ENCODE measurements around the gene MAPKAPK3.

Gene MAPKAPK3

DNA sequence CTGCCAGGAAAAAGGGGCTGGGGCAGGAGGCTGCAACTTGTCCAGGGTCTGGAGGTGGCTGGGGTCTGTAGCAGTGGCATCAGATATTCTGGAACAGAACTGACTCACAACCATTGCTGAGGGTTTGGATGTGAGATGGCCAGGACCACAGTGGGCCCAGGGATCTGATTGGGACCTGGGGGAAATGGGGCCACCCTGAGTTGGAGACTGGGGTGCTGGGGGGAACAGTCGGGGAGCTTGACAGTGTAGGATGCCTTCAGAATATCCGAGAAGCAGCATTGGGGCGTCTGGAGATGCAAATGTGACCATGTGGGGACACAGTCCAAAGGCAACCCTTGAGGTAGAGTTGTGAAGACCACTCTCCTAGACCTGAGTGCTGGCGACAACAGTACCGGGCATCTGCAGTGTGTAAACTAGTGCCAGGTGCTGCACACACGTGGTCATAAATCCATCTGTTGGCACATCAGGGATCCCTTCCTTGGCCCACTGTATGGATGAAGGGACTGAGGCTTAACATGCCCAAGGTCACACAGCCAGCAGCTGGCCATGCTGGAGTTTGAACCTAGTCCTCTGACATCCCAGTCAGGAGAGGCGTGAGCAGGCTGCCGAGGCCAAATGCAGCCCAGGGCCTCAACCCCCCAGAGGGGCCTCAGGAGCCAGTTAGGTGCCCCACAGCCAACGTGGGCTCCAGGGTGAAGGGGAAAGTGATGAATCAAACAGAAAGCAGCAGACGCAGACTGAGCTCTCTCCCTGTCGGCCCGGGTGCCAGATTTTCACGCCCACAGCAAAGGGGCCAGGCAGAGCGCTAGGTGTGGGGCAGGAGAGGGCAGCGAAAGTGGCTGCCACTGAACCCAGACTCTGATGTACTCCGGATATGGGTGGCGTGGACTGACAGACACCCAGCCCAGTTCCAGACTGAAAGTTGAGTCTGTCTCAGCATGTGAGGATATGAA lies 28.9 kb upstream of the MAPKAPK3 start:
- peak; percentile 94 for DNase-seq

DNA sequence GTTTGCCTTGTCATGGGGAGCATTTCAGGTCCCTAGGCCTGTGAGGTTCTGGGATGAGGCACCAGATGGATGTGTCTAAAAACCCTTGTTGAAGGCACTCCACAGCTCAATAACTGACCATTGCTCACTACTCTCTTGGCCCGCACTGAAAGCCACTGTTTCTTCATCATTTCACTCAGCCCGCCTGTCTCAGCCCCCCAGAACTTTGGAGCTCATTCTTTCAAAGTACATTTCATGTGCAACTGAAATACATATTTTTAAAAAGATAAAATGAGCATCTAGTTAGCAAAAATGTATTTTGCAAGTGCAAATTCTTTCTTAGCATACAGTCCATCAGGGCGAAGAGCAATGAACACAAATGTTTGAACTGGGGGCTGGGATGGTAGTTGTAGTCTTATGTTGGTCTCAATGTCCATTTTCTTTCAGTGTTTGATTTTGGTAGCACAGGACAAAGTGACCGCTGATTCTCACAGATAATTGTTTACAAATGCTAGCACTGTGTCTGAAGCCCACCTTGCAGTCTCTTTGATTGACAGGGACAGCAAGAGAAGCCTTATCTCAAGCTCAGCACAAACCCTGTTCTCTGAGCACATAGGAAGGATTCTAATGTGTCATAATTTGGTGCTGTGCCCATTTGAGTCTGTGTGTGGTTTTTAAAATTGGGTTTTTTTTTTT lies 28.1 kb upstream of the MAPKAPK3 start:
- no peak for DNase-seq

DNA sequence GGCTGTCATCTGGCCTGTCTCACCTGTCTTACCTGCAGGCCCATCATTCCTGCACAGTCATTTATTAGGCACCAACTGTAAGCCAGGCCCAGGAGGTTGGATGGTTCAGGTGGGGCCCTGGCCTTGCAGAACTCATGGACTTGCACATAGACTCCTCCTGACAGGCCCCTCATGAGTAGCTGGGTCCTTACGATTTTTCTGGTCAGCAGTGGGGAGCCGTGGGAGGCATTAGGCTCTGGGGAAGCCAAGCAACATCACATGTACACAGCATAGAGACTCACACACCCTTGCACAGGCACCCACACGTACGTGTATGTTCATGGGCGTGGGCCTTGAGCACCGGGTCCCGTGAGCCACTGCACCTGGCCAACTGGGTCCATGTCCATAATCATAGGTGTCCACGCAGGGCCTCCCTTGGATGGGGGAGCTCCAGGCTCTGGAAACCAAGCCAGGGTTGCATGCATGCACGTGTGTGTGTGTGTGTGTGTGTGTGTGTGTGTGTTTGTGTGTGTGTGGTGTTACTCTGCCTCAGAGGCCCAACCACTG lies 25.7 kb upstream of the MAPKAPK3 start:
- DNase-seq, result peak; percentile 61

DNA sequence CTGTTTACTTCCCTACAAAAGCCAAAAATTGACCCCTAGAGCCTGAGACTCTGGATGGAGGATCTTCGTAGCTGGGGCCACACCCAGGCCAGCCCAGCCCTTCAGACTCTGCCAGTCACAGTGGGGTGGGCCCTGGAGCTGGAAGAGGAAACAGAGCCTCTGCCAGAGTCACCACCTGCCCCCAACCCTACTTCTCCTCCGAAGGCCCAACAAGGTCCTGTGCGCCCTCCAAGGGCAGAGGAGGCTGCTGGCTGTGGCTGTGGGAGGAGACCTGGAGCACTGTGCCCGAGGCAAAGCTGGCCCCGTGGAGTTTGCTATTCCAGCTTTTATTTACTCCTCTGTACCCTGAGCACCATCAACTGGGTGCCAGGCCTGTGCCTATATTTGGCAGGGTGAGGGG lies 24.4 kb upstream of the MAPKAPK3 start:
- no peak for DNase-seq

DNA sequence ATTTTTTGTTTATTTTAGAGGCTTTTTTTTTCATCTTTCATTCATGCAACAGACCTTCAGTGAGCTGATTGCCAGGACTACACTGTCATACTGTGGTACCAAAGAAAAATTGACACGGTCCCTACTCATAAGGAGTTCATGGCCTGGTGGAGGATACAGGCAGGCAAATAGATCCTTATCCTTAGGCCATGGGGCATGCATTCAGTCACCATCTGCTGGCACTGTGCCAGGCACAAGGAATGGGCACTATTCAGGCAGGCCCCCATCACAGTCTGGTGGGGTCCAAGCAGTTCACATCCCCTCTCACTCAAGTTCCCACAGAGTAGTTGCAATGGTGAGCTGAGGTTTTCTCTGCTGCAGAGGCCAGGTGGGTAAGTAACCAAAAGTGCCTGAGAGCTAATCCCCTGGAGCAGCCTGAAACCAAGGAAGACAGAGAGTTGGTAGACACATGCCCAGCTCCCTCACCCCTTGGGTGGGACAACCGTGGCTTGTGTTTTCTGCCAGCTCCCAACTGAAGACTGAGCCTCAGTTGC lies 22.6 kb upstream of the MAPKAPK3 start:
- DNase-seq, result no peak

DNA sequence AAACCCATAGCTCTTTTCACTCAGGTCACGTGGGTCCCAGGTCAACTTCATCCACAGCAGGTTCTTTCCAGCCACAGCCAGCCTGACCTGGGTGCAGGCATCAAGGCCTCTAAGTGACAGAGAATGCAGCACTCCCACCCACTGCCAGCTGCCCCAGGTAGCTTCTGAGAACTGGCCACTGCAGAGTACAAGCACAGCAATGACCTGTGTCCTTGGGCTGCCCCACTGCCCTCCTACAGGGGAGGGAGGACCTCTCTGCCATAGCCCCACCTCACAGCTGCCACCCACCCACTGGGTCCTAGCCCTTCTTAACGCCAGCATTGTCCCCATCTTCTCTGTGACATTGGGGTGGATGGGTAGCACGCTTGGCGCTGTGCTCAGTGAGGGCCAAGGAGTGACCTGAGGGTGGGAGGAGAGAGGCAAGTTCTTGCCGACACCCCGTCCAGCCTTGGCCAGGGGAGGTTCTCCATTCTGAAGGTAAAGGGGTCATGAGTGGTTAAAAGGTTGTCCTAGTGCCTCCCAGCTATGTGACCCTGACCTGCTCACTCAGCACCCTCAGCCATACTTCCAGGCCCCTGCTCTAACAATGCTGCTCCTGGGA lies 17.7 kb upstream of the MAPKAPK3 start:
- DNase-seq, result no peak

DNA sequence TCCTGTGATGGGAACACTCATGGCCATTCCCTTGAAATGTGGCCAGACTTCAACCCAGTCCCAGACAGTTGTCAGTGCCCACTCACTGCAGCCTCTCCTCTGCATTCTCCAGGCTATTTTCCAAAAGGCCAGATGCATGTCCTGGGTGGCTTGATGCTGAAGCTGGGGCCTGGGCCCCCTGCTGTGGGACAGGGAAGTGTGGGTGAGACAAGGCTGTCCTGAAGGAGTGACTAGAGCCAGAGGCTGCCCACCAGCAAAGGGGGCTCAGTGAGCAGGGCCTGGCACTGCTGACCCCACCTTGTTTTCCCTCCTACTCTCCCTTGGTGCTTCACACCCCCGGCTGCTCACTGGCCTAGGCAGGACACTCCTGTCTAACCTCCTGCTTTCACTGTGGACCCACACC lies 17.2 kb upstream of the MAPKAPK3 start:
- no peak for DNase-seq

DNA sequence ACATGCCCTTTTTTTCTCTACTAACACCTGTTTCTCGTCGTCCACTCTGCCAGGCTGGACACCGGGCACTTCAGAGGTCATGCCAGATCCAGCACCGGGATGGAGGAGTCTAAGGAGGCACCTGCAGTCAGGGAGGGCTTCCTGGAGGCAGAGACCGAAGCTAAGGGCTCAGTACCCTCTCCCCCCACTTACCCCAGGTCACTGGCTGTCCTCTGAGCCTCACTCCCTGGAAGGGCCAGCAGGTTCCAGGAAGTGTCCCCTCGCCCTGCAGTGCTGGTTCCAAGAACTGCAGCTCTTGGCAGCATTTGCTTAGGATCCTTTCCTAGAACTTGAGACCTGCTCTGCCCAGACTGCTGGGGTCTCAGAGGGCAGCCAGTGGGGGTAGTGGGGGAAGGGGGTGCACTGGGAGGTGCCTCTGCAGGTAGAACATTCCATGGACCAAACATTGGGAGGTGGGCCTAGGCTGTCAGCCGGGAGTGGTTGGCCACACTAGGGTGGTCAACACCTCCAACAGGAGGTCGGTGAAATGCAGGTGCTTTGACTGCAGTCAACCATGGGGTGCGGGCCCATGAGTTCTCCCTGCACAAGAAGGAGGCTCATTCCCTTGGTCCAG lies 16.7 kb upstream of the MAPKAPK3 start:
- DNase-seq, result no peak

DNA sequence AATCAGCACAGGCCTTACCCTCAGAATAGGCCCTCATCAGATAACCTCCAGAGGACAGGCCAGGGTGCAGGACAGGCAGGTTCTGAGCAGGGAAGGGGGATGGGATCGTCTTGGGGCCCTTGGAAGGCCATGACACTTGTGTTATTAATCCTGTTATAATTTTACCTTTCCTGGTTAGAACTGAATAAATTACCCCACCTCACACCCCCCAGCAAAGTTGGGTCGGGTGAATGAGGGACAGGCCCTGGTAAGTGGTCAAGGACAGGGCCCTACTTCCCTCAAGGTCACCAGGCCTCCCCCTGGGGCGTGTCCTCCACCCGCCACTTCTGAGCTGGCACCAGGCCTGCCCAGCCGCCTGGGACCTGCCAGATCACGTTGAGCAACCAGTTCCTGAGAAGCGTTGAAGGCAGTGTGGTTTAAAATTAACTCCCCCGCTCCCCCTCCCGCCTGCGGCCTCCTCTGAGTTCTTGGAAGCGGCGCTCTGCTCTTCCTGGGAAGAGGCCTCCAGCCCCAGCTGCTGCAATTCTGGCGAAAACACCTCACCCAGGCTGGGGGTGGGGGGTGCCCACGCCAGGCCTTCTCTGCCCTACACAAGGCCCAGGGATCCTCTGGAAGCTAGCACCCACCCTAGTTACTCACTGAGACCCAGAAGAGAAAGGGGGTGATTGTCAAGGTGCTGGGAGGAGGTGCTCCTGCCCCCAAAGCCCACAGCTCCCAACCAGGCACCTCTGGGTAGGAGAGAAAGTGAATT lies 15.9 kb upstream of the MAPKAPK3 start:
- peak; percentile 97 for DNase-seq

DNA sequence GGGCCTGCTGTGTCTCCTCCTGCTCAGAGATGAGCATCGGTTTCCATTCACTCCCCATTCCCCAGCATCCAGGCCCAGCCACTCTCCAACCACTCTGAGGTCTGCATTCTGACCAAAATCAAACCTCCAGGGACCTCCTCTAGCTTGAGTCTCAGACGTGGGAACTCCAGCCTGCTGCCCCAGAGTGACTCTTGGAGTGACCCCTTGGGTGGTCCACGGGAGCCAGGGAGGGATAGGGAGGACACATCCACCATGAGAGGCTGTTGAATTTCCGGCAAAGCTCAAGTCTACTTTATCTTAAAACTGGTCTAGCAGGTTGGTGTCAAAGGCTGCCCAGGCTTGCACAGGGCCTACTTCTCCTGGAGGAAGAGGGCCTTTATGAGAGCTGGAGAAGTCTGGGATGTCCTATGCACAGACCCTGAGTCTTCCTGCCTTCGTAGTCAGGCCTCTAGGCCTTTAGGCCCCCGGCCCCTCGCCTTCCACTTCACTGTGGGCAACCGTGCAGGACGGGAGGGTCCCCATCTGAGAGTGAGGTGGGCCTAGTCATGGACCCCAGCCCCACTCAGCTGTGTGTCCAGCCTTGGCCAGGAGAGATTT lies 14.3 kb upstream of the MAPKAPK3 start:
- no peak for DNase-seq

DNA sequence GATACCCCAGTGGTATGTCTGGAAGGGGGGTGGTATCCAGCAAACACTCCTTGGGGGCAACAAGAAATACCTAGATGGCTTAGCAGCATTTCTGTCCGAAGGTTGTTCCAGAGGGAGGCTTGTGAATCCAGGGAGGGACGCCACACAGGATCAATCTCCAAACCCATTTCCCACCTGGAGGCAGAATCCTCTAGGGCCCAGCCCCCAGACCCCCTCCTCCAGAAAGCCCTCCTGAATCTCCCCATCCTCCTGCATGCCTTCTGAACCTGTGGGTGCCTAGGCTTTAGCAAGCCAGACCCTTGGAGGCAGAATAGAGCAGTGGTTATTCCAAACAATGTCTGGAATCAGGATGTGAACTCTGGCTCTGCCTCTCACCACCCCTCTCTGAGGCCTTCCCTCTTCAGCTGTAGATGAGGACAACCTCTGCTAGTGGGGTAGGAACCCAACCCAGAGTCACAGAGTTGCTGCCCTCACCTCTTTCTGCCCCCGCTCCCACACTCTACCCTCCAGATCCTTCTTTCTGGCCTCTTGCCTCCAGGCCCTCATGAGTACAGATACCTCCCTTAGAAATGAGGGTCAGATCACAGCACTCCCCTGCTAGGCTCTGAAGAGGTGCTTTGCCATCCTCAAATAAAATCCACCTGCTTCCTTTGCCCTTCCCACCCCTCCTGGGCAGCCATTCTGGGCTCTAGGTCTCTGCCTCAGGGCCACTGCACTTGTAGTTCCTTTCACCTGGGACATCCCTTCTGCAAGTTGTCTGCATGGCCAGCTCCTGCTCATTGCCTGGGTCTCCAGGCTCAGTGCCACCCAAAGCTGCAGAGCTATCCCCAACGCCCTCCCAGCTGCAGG lies 13.5 kb upstream of the MAPKAPK3 start:
- DNase-seq, result no peak

DNA sequence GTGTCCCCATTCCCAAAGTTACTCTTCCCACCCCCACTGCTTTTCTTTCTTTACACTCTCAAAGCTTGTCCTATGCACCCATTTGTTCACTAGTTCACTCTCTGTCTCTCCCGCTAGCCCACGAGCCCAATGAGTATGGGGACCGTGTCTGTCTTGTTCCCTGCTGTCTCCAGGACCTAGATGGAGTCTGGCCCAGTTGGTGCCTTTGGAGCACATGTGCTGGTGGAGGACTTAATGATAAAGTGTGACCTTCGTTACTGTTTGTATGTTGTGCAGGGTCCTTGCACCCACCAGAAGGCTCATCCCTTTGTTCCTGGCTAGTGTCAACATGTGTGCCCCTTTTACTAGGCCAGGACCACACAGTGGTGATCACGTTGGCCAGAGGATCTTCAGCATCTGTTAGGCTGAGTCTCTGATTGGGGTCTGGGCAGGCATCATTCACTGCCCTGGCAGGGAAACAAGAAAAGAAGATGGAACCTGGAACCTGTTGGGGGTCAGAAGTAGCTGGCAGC lies 12.8 kb upstream of the MAPKAPK3 start:
- DNase-seq, result no peak

DNA sequence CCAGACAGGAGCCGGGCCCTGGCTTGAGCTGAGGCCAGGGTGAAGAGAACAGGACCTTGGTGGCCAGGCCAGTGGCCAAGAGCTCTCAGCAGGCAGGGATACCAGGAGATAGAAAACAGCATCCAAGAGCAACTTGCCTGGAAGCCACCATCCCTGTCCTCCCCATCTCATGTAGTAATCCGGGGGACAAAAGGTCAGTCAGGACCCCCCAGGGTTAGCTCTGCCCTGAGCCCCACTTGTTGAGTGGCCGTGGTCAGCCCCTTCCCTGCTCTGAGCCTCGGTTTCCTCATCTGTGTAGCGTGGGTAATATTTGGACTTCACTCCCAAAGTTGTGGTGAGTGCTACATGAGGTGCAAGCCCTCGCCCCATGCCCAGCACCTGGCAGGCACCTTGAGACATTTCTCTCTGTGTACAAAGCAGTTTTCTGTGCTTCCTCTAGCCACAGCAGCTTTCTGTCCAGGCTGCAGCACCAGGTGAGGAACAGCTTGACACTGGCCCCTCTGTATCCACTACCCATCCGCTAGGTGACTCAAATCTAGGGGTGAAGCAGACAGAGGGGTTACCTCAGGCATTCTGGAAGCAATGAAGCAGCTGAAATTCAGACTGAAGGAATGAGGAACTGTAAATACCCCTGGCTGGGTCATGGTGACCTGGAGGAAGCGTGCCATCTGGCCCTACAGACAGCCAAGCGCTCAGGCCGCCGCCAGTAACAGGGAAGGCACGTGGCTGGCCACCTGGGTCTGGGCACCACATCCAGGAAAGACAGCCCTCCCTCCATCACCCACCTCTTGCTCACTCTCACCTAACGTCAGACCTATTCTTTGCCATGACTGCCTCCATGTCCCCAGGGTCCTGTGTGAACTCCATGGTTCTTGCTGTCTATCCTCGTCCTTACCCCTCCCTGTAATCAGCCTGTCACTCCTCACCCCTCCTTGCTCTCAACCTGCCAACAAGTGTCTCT lies 12.0 kb upstream of the MAPKAPK3 start:
- DNase-seq, result no peak

DNA sequence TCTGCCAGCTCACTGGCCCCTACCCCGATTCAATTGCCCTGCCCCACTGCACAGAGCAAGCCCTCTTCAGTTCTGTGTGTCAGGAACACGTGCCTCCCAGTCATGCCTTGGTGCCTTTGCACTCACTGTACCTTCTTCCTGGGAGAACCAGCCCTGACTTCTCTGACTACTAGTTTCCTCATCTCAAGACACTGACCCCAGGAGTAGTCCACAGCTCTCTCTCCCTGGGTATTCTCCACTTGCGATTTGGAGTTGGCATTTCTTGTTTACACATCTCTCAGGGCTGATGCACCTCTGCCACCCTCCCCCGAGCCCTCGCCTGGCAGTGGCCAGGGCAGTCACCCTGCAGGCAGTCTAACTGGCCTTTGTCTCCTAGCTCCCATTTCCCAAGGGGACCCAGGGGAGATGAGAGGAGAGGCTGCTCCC lies 11.0 kb upstream of the MAPKAPK3 start:
- DNase-seq, result no peak

DNA sequence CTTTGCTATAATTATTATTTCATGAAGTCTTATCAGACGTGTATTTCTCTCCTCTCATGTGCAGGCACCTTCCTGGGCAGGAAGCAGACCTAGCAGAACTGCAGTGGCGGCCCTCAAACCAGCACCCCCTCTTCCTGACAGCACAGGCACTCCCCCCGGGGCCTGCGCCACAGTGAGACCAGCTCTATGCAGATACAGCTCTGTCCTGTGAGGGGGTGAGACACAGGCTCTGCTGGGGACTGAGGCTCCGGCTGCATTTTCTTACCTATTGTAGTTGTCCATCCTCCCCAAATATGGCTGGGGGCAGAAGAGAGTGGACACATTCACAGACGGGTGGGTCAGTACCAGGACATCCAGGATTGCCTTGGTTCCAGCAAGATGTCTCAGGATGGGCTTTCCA lies 10.4 kb upstream of the MAPKAPK3 start:
- DNase-seq, result no peak

DNA sequence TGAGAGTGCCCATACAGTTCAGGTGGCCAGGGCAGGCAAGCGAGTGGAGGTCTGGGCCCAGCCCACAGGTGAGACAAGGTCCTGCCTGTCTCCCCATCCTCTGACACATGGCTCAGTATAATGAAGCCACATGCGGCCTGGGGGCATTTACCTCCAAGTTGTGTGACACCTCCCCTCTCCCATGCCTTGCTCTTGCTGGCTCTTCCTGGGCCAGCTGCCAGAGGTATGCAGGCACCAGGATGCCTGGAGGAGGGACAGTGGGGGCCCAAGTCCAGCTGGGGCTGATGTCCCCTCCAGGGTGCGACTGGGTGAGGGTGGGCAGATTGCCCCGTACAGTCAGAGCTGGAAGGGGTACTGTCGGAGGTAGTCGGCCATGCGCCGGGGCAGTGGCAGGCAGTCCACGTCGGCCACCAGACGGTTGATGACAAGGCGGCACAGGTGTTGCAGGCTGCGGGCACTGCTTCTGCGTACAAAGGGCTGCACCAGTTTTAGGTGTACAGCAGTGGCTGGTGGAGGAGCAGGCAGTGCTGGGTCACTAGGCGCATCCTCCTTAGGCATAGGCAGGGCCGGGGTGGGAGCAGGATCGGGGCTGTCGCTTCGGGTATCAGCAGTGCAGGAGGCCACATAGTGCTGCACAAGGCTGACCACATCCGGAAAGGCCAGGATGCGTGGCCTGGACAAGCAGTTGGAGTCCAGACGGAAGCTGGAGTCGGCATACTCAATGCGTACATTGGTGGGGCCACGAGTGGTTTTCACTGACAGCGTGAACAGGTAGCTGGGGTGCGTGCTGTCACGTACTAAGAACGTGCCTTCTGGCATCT lies 9.5 kb upstream of the MAPKAPK3 start:
- DNase-seq, result no peak

DNA sequence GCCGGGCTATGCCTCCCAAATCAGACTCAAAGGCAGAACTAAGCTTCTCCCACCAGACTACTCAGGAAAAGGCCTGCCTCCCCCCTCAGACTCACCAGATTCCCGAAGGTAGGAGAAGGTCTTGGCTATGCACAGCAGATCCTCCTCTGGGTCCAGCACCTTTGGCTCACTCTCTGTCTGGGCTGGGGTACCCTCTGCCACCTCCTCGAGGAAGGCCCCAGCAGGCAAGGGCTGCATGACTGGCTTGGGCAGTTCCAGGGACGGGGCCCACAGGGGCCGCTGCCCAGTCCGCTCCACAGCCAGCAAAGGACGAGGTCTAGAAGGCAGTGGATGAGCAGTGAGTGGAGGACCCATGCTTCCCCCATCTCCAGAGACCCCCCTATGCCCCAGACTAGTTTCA lies 8.7 kb upstream of the MAPKAPK3 start:
- DNase-seq, result no peak

DNA sequence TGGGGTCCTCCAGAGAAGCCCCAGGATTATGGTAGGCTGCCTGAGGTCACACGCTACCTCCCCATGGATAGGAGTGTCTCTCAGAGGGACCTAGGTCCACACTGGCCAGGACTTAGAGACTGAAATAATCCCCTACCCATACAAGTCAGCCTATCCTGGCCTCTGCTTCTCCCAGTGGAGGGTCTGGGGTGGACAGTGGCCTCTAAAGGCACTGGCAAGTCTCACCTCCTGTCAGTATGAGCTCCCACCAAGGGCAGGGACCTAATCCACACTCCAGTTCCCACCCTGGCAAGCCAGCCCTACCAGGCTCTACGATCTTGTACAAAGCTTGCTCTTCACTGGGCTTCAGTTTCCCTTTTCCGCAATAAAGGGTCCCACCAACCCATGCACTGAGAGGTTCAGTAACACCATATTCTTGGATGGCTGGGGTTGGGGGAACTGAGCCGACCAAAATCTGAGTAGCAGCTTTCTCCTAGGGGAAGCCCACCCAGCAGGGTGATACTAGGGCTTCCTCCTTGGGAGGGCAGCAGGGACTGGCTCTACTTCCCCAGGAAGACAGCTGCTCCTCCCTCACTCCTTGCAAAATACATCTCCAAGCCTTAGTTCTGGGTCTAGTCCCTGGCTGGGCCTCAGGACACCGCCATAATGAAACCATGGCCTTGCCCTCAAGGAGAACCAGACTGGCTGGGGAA lies 7.7 kb upstream of the MAPKAPK3 start:
- DNase-seq, result no peak
